HepG2 (cell line): ENCODE measurements around the gene NTN3. TPM values are rescaled to one million over a fixed set of nuclear protein-coding genes. Genes with fewer than 3 reads are reported as not detected.

Experiments
- ATM ChIP-seq: fragments of 450-650 bp; IDR thresholded peaks from 2 replicates; pipeline ENCODE4 v1.7.1; 2017; ENCODE audit warnings: mild to moderate bottlenecking, borderline replicate concordance
- CREB3 ChIP-seq: sonication (generic); formaldehyde crosslinking; IDR thresholded peaks from 2 replicates; pipeline ENCODE4 v1.5.0; 2020; ENCODE audit warnings: missing genetic modification reagents
- FOXA3 ChIP-seq: IDR thresholded peaks from 2 replicates; pipeline ENCODE4 v1.6.1; 2016; ENCODE audit warnings: missing genetic modification reagents, missing compliant biosample characterization
- GZF1 ChIP-seq: sonication (generic); formaldehyde crosslinking; IDR thresholded peaks from 2 replicates; pipeline ENCODE4 v1.5.1; 2020; ENCODE audit warnings: mild to moderate bottlenecking, missing genetic modification reagents
- HMGXB4 ChIP-seq, 2 experiments: sonication (generic) in 1 of 2; formaldehyde crosslinking in 1 of 2; IDR thresholded peaks; 2 replicates each; pipeline versions ENCODE4 v1.4.0 to v1.6.1; 2018 to 2020; ENCODE audit warnings: missing genetic modification reagents in 2 of 2, borderline replicate concordance in 1 of 2, low read depth in 1 of 2, mild to moderate bottlenecking in 1 of 2, missing biosample characterization in 1 of 2
- IRF2 ChIP-seq: IDR thresholded peaks from 2 replicates; pipeline ENCODE4 v1.6.1; 2018; ENCODE audit warnings: missing genetic modification reagents, missing compliant biosample characterization
- RXRA ChIP-seq: sonication (generic); formaldehyde crosslinking; IDR thresholded peaks from 2 replicates; pipeline ENCODE4 v1.5.1; 2020; ENCODE audit warnings: missing genetic modification reagents
- SAP130 ChIP-seq: IDR thresholded peaks from 2 replicates; pipeline ENCODE4 v1.6.1; 2016; ENCODE audit warnings: low read depth
- SKI ChIP-seq: fragments of 450-650 bp; IDR thresholded peaks from one replicate; pipeline ENCODE4 v1.6.1; 2018; ENCODE audit warnings: mild to moderate bottlenecking; ENCODE audit not compliant: partially characterized antibody
- SP1 ChIP-seq, 2 experiments: fragments of 450-650 bp in 1 of 2; sonication (generic) in 1 of 2; formaldehyde crosslinking in 1 of 2; IDR thresholded peaks; 2 replicates each; pipeline versions ENCODE4 v1.4.0 to v1.6.1; 2016 to 2020; ENCODE audit warnings: missing genetic modification reagents in 1 of 2
- STAT5B ChIP-seq: sonication (generic); formaldehyde crosslinking; IDR thresholded peaks from 2 replicates; pipeline ENCODE4 v1.4.0; 2020; ENCODE audit warnings: missing genetic modification reagents
- ZNF431 ChIP-seq: sonication (generic); formaldehyde crosslinking; IDR thresholded peaks from 2 replicates; pipeline ENCODE4 v1.9.0; 2022; ENCODE audit warnings: missing genetic modification reagents, low read depth, mild to moderate bottlenecking, borderline replicate concordance
- ZNF569 ChIP-seq: sonication (generic); formaldehyde crosslinking; IDR thresholded peaks from 2 replicates; pipeline ENCODE4 v1.5.0; 2020; ENCODE audit warnings: mild to moderate bottlenecking, missing genetic modification reagents, moderate library complexity, borderline replicate concordance
- ZNF775 ChIP-seq: sonication (generic); formaldehyde crosslinking; IDR thresholded peaks from 2 replicates; pipeline ENCODE4 v1.4.0; 2020; ENCODE audit warnings: missing genetic modification reagents, mild to moderate bottlenecking, moderate library complexity, borderline replicate concordance
- polyA plus RNA-seq, 8 experiments: library from polyadenylated mRNA; depleted of rRNA in 3 of 8; stranded (reverse) in 7 of 8; unstranded in 1 of 8; fragments of >200 nt; fragmentation: Illumina TruSeq in 4 of 8; extraction: Trizol in 4 of 8; gene quantifications; 2 replicates each; pipeline versions ENCODE4 v1.2.1 to v1.2.3, GENCODE V29; 2011 to 2016; ENCODE audit warnings: low read depth in 4 of 8, missing spikeins in 1 of 8, mixed read lengths in 1 of 8; ENCODE audit not compliant: insufficient read depth in 1 of 8
- total RNA-seq, 5 experiments: library from RNA; depleted of rRNA; stranded (reverse); fragments of >200 nt; fragmentation: Illumina TruSeq; extraction: Trizol; gene quantifications; 2 replicates each; pipeline ENCODE4 v1.2.3, GENCODE V29; 2016; ENCODE audit warnings: low read depth in 1 of 5
- TF ChIP-seq, protein P1 (sequence below): sonication (generic); formaldehyde crosslinking; IDR thresholded peaks from 2 replicates; pipeline ENCODE4 v1.5.1; 2020; ENCODE audit warnings: mild to moderate bottlenecking, missing genetic modification reagents
- TF ChIP-seq, protein P2 (sequence below): sonication (generic); formaldehyde crosslinking; IDR thresholded peaks from 2 replicates; pipeline ENCODE4 v1.4.0; 2020; ENCODE audit warnings: mild to moderate bottlenecking, missing genetic modification reagents
- TF ChIP-seq, protein P3 (sequence below): sonication (generic); formaldehyde crosslinking; IDR thresholded peaks from 2 replicates; pipeline ENCODE4 v1.5.0; 2020; ENCODE audit warnings: missing genetic modification reagents, mild to moderate bottlenecking, borderline replicate concordance
- TF ChIP-seq, protein P4 (sequence below): sonication (generic); formaldehyde crosslinking; IDR thresholded peaks from 2 replicates; pipeline ENCODE4 v1.5.0; 2020; ENCODE audit warnings: missing genetic modification reagents

NTN3 gene
- total and polyA plus RNA-seq, 2 of the 13 experiments (the other 11 are each of a cell fraction or from before 2014, with no cell fraction given) = 0.09 to 0.20 TPM

DNA sequence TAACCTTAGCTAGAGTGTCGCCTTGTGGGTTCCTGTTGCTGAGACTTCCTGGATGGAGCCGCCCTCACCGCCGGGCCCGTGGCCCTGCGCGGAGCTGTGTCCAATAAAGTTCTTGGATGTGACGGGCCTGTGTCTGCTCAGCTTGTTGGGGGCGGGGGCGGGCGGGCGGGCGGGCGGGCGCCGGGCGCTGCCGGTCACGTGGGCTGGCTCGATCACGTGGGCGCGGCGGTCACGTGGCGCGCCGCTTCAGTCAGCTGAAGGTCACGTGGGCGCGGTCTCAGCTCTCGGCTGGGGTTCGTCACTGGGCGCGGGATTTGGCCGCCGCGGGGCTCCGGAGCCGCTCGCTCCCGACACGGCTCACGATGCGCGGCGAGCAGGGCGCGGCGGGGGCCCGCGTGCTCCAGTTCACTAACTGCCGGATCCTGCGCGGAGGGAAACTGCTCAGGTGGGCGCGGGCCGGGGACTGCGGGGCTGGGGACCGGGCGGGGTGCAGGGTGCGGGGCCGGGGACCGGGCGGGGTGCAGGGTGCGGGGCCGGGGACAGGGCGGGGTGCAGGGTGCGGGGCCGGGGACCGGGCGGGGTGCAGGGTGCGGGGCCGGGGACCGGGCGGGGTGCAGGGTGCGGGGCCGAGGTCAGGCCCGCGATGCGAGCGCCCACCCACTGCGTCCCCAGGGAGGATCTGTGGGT lies 49.1 kb downstream of the NTN3 start, which contains the start of gene AMDHD2 (continued):
- TF ChIP-seq ZNF431 (CRISPR knock-in tag) (no peak), IRF2 (no peak), STAT5B (CRISPR knock-in tag) (no peak), CREB3 (no peak), FOXA3 (CRISPR knock-in tag) (no peak), HMGXB4 (CRISPR knock-in tag; IDR thresholded peaks at IDR 0.05; ENCODE audit: borderline replicate concordance in 1 of 2, low read depth in 1 of 2) (peak in 1 of 2 experiments; percentile 13; a peak in 1 of 4 replicates), SAP130 (CRISPR knock-in tag) (peak; percentile 86), SKI (no peak), GZF1 (CRISPR knock-in tag) (no peak), ATM (no peak), ZNF569 (no peak), RXRA (CRISPR knock-in tag) (0 out of 2 replicates have a peak, but pooled peaks have one; percentile 6), ZNF775 (no peak), SP1 (IDR thresholded peaks at IDR 0.05) (no peak), SP1 (CRISPR knock-in tag; IDR thresholded peaks at IDR 0.05) (peak; percentile 37; the same call in 1 of the 2 replicates)
- TF ChIP-seq, protein P1, sequence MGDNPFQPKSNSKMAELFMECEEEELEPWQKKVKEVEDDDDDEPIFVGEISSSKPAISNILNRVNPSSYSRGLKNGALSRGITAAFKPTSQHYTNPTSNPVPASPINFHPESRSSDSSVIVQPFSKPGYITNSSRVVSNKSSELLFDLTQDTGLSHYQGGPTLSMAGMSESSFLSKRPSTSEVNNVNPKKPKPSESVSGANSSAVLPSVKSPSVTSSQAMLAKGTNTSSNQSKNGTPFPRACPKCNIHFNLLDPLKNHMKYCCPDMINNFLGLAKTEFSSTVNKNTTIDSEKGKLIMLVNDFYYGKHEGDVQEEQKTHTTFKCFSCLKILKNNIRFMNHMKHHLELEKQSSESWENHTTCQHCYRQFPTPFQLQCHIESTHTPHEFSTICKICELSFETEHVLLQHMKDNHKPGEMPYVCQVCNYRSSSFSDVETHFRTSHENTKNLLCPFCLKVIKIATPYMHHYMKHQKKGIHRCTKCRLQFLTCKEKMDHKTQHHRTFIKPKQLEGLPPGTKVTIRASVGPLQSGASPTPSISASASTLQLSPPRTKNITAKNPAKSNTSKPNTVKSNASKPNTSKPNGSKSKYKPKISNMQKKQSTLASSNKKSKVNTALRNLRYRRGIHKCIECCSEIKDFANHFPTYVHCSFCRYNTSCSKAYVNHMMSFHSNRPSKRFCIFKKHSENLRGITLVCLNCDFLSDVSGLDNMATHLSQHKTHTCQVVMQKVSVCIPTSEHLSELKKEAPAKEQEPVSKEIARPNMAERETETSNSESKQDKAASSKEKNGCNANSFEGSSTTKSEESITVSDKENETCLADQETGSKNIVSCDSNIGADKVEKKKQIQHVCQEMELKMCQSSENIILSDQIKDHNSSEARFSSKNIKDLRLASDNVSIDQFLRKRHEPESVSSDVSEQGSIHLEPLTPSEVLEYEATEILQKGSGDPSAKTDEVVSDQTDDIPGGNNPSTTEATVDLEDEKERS (CRISPR knock-in tag) = no peak
- TF ChIP-seq, protein P2, sequence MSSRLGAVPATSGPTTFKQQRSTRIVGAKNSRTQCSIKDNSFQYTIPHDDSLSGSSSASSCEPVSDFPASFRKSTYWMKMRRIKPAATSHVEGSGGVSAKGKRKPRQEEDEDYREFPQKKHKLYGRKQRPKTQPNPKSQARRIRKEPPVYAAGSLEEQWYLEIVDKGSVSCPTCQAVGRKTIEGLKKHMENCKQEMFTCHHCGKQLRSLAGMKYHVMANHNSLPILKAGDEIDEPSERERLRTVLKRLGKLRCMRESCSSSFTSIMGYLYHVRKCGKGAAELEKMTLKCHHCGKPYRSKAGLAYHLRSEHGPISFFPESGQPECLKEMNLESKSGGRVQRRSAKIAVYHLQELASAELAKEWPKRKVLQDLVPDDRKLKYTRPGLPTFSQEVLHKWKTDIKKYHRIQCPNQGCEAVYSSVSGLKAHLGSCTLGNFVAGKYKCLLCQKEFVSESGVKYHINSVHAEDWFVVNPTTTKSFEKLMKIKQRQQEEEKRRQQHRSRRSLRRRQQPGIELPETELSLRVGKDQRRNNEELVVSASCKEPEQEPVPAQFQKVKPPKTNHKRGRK (CRISPR knock-in tag) = no peak
- TF ChIP-seq, protein P3, sequence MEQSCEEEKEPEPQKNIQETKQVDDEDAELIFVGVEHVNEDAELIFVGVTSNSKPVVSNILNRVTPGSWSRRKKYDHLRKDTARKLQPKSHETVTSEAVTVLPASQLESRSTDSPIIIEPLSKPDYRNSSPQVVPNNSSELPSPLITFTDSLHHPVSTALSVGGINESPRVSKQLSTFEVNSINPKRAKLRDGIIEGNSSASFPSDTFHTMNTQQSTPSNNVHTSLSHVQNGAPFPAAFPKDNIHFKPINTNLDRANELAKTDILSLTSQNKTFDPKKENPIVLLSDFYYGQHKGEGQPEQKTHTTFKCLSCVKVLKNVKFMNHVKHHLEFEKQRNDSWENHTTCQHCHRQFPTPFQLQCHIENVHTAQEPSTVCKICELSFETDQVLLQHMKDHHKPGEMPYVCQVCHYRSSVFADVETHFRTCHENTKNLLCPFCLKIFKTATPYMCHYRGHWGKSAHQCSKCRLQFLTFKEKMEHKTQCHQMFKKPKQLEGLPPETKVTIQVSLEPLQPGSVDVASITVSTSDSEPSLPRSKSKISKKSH (CRISPR knock-in tag) = no peak
- TF ChIP-seq, protein P4, sequence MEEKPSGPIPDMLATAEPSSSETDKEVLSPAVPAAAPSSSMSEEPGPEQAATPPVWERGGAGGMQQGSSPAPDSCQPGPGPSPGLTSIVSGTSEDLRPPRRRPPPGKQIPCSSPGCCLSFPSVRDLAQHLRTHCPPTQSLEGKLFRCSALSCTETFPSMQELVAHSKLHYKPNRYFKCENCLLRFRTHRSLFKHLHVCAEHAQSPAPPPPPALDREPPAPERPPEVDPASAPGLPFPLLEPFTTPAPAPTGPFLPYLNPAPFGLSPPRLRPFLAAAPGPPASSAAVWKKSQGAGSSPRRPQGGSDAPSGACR (CRISPR knock-in tag) = no peak
